Measurements from ENCODE around the gene FBXW11.

Gene FBXW11

GRCh38 chr5:171840066-171840465 is 166.4 kb downstream of the FBXW11 start:
- no peaks in the 10 kb centered on the region for H3K27me3 ChIP-seq (ENCODE audit: control insufficient read depth, insufficient read depth, low read length)
- H3K9me3 ChIP-seq (ENCODE audit: control insufficient read depth, low read length): no peaks in the 10 kb centered on the region
- no peaks in the 10 kb centered on the region for H3K4me1 ChIP-seq (ENCODE audit: control insufficient read depth, insufficient read depth, low read length)
- no peak overlapping the region for H3K9ac ChIP-seq (ENCODE audit: low read length)
- H3K4me3 ChIP-seq (ENCODE audit: low read length): no peak overlapping the region
- no peaks in the 10 kb centered on the region for H3K36me3 ChIP-seq (ENCODE audit: control insufficient read depth, insufficient read depth, low read length)

DNA sequence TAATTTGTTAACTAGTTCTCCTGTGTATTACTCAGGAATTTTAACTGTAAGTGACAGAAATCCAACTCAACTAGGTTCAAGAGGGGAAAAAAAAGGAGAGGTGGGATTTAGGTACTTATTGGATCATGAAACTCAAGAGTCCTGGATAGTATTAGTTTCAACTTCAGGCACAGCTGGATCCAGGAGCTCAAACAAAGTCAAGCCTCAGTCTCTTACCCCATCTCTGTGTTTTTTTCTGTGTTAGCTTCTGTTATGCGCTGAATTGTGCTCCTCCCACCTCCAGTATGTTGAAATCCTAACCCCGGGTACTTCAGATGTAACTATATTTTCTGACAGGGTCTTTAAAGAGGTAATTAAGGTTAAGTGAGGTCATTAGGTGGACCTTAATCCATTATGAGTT is 167.3 kb downstream of the FBXW11 start:
- no peak overlapping the region for H3K9ac ChIP-seq (ENCODE audit: low read length)
- no peaks in the 10 kb centered on the region for H3K9me3 ChIP-seq (ENCODE audit: control insufficient read depth, low read length)
- no peaks in the 10 kb centered on the region for H3K36me3 ChIP-seq (ENCODE audit: control insufficient read depth, insufficient read depth, low read length)
- no peaks in the 10 kb centered on the region for H3K4me1 ChIP-seq (ENCODE audit: control insufficient read depth, insufficient read depth, low read length)
- no peak overlapping the region for H3K4me3 ChIP-seq (ENCODE audit: low read length)
- H3K27me3 ChIP-seq (ENCODE audit: control insufficient read depth, insufficient read depth, low read length): no peaks in the 10 kb centered on the region

DNA sequence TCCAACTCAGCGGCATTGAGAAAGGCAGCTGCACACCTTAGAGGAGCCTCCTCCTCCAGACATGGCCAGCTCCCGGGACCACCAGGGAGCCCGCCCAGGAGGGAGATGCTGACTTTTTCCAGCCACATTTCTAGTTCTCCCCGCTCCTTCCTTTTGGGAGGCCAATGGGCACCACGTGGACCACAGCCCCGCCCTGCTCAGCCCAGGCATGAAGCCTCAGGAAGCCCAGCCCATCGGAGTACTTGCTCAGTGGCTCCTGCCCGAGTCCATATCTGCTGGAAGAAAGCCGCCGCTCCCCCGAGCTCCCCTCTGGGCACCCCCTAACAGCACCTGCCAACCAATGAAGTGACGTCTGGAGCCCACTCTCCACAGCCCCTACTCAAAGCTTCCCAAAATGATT is 168.4 kb downstream of the FBXW11 start:
- H3K36me3 ChIP-seq (ENCODE audit: control insufficient read depth, insufficient read depth, low read length): no peaks in the 10 kb centered on the region
- no peaks in the 10 kb centered on the region for H3K9me3 ChIP-seq (ENCODE audit: control insufficient read depth, low read length)
- H3K4me1 ChIP-seq (ENCODE audit: control insufficient read depth, insufficient read depth, low read length): no peaks in the 10 kb centered on the region
- no peak overlapping the region for H3K4me3 ChIP-seq (ENCODE audit: low read length)
- no peak overlapping the region for H3K9ac ChIP-seq (ENCODE audit: low read length)
- no peaks in the 10 kb centered on the region for H3K27me3 ChIP-seq (ENCODE audit: control insufficient read depth, insufficient read depth, low read length)

- Histone ChIP-seq H3K27me3 (ENCODE audit: control insufficient read depth, insufficient read depth, low read length) (no peaks in the 10 kb centered on the region), H3K9ac (ENCODE audit: low read length) (no peak overlapping the region), H3K4me3 (ENCODE audit: low read length) (no peak overlapping the region), H3K4me1 (ENCODE audit: control insufficient read depth, insufficient read depth, low read length) (no peaks in the 10 kb centered on the region), H3K9me3 (ENCODE audit: control insufficient read depth, low read length) (no peaks in the 10 kb centered on the region), H3K36me3 (ENCODE audit: control insufficient read depth, insufficient read depth, low read length) (no peaks in the 10 kb centered on the region)
These were observed 168.9 kb downstream of the FBXW11 start for GRCh38 chr5:171837522-171837921.

GRCh38 chr5:171835066-171835465 is 171.4 kb downstream of the FBXW11 start:
- H3K36me3 ChIP-seq (ENCODE audit: control insufficient read depth, insufficient read depth, low read length): no peaks in the 10 kb centered on the region

DNA sequence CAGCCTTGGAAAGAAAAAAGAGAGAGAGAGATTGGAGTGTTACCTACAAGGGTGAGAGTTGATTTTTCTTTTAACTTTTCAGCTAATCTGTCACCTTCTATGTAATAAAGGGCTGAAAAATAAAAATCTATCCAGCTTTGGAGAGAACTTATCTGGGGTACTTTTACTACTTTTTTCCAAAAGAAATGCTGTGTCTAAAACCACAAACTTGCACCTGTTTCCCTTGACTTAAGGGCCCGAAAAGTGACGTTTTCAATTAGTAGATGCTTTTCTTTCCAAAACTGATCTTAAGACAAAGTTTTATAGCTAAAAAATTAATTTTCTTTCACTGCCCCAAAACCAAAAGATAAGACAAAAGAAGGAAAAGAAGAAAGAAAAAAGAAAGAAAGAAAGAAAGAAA is 172.0 kb downstream of the FBXW11 start:
- Histone ChIP-seq H3K9me3 (ENCODE audit: control insufficient read depth, low read length) (no peaks in the 10 kb centered on the region), H3K27me3 (ENCODE audit: control insufficient read depth, insufficient read depth, low read length) (no peaks in the 10 kb centered on the region), H3K36me3 (ENCODE audit: control insufficient read depth, insufficient read depth, low read length) (no peaks in the 10 kb centered on the region), H3K9ac (ENCODE audit: low read length) (no peak overlapping the region), H3K4me1 (ENCODE audit: control insufficient read depth, insufficient read depth, low read length) (no peaks in the 10 kb centered on the region), H3K4me3 (ENCODE audit: low read length) (no peak overlapping the region)

More at GRCh38 chr5:171835066-171835465, 171.4 kb downstream of the FBXW11 start:
- no peaks in the 10 kb centered on the region for H3K4me1 ChIP-seq (ENCODE audit: control insufficient read depth, insufficient read depth, low read length)
- H3K9ac ChIP-seq (ENCODE audit: low read length): no peak overlapping the region
- no peaks in the 10 kb centered on the region for H3K9me3 ChIP-seq (ENCODE audit: control insufficient read depth, low read length)
- no peaks in the 10 kb centered on the region for H3K27me3 ChIP-seq (ENCODE audit: control insufficient read depth, insufficient read depth, low read length)
- H3K4me3 ChIP-seq (ENCODE audit: low read length): no peak overlapping the region

GRCh38 chr5:171832775-171833174 is 173.7 kb downstream of the FBXW11 start:
- Histone ChIP-seq H3K4me3 (ENCODE audit: low read length) (no peak overlapping the region), H3K4me1 (ENCODE audit: control insufficient read depth, insufficient read depth, low read length) (no peaks in the 10 kb centered on the region), H3K9ac (ENCODE audit: low read length) (no peak overlapping the region), H3K27me3 (ENCODE audit: control insufficient read depth, insufficient read depth, low read length) (no peaks in the 10 kb centered on the region), H3K36me3 (ENCODE audit: control insufficient read depth, insufficient read depth, low read length) (no peaks in the 10 kb centered on the region), H3K9me3 (ENCODE audit: control insufficient read depth, low read length) (no peaks in the 10 kb centered on the region)

- no peak overlapping the region for H3K4me3 ChIP-seq (ENCODE audit: low read length)
- H3K27me3 ChIP-seq (ENCODE audit: control insufficient read depth, insufficient read depth, low read length): no peaks in the 10 kb centered on the region
- no peaks in the 10 kb centered on the region for H3K9me3 ChIP-seq (ENCODE audit: control insufficient read depth, low read length)
- no peak overlapping the region for H3K9ac ChIP-seq (ENCODE audit: low read length)
- no peaks in the 10 kb centered on the region for H3K4me1 ChIP-seq (ENCODE audit: control insufficient read depth, insufficient read depth, low read length)
- no peaks in the 10 kb centered on the region for H3K36me3 ChIP-seq (ENCODE audit: control insufficient read depth, insufficient read depth, low read length)
These were observed 175.8 kb downstream of the FBXW11 start for GRCh38 chr5:171830686-171831085.

DNA sequence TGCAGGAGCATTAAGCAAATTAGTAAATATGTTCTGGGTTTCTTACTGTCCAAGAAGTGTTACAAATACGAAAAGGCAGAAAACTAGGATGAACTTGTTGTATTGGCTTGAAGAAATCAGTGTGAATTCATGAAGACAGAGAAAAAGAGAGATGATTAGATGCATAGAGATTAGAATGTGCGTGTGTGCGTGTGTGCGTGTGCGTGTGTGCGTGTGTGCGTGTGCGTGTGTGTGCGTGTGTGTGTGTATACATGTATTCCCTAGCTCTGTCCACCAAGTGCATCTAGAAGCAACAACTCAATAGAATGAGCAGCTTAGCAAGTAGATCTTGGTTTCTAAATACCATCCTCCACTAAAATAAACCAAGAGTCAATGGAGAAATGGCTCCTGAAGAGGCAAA is 179.3 kb downstream of the FBXW11 start:
- Histone ChIP-seq H3K9ac (ENCODE audit: low read length) (no peak overlapping the region), H3K27me3 (ENCODE audit: control insufficient read depth, insufficient read depth, low read length) (no peaks in the 10 kb centered on the region), H3K4me1 (ENCODE audit: control insufficient read depth, insufficient read depth, low read length) (peaks cover 14% of the 10 kb centered on the region), H3K4me3 (ENCODE audit: low read length) (no peak overlapping the region), H3K9me3 (ENCODE audit: control insufficient read depth, low read length) (no peaks in the 10 kb centered on the region), H3K36me3 (ENCODE audit: control insufficient read depth, insufficient read depth, low read length) (no peaks in the 10 kb centered on the region)

DNA sequence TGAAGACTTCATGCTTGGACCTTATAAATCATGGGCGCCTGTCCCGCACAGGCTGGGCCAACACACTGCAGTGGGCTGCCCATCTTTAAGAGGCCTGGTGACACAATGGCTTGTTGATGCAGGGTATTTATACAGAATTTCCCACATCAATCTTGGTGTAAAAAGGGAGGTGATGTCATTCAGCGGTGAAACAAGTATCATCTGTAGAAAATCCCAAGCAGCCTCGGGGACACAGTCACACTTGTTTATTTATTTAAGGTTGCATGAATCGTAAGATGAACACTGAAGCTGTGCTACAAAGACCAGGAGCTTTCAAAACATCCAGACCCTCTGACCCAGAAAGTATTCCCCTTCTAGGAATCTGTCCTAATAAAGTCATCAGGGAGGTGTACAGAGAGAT is 180.3 kb downstream of the FBXW11 start:
- H3K9me3 ChIP-seq (ENCODE audit: control insufficient read depth, low read length): no peaks in the 10 kb centered on the region
- H3K4me3 ChIP-seq (ENCODE audit: low read length): no peak overlapping the region
- H3K36me3 ChIP-seq (ENCODE audit: control insufficient read depth, insufficient read depth, low read length): no peaks in the 10 kb centered on the region
- peaks cover 14% of the 10 kb centered on the region for H3K4me1 ChIP-seq (ENCODE audit: control insufficient read depth, insufficient read depth, low read length)
- no peaks in the 10 kb centered on the region for H3K27me3 ChIP-seq (ENCODE audit: control insufficient read depth, insufficient read depth, low read length)
- H3K9ac ChIP-seq (ENCODE audit: low read length): no peak overlapping the region

DNA sequence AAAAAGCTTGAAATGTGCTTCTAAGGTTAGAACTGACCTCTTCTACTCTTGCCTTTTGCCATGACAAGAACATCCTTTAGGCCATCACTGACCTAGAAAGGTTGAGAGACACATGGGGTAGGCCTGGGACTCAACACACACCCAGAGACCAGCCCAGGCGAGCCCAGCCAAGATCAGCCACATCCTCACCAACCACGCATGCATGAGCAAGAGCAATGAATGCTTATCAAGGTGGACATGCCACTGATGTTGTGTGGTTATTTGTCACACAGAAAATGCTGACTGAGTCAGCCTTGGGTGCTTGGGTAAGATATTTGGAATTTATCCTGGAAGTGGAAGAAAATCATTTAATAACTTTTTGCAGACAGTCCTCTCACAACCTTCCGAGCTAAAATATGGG is 181.4 kb downstream of the FBXW11 start:
- Histone ChIP-seq H3K4me3 (ENCODE audit: low read length) (no peak overlapping the region), H3K4me1 (ENCODE audit: control insufficient read depth, insufficient read depth, low read length) (peaks cover 14% of the 10 kb centered on the region), H3K9ac (ENCODE audit: low read length) (no peak overlapping the region), H3K36me3 (ENCODE audit: control insufficient read depth, insufficient read depth, low read length) (no peaks in the 10 kb centered on the region), H3K9me3 (ENCODE audit: control insufficient read depth, low read length) (no peaks in the 10 kb centered on the region), H3K27me3 (ENCODE audit: control insufficient read depth, insufficient read depth, low read length) (no peaks in the 10 kb centered on the region)

- Histone ChIP-seq H3K4me1 (ENCODE audit: control insufficient read depth, insufficient read depth, low read length) (peaks cover 14% of the 10 kb centered on the region), H3K9ac (ENCODE audit: low read length) (no peak overlapping the region), H3K27me3 (ENCODE audit: control insufficient read depth, insufficient read depth, low read length) (no peaks in the 10 kb centered on the region), H3K4me3 (ENCODE audit: low read length) (no peak overlapping the region), H3K9me3 (ENCODE audit: control insufficient read depth, low read length) (no peaks in the 10 kb centered on the region), H3K36me3 (ENCODE audit: control insufficient read depth, insufficient read depth, low read length) (no peaks in the 10 kb centered on the region)
These were observed 183.2 kb downstream of the FBXW11 start for GRCh38 chr5:171823269-171823668.

DNA sequence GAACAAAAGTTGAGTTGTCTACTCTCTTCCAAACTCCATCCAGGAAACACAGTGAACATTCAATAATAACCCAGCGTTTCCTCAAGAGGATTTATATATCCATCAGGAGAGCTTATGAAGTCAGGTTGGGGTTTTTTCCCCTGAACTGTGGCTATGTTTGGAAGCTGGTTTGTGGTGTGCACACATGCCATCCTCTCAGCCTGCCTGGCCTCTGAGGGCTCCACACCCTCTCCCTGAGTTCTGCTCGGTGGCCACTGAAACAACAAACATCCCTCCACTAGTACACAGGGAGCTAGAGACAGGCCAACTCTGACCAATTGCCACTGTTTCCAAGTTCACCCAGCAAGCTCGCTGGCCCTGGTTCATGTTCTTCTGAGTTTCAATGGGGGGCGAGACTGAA is 185.2 kb downstream of the FBXW11 start:
- no peaks in the 10 kb centered on the region for H3K27me3 ChIP-seq (ENCODE audit: control insufficient read depth, insufficient read depth, low read length)
- H3K4me1 ChIP-seq (ENCODE audit: control insufficient read depth, insufficient read depth, low read length): peaks cover 14% of the 10 kb centered on the region
- H3K36me3 ChIP-seq (ENCODE audit: control insufficient read depth, insufficient read depth, low read length): no peaks in the 10 kb centered on the region
- H3K9me3 ChIP-seq (ENCODE audit: control insufficient read depth, low read length): no peaks in the 10 kb centered on the region
- no peak overlapping the region for H3K4me3 ChIP-seq (ENCODE audit: low read length)
- H3K9ac ChIP-seq (ENCODE audit: low read length): no peak overlapping the region

Measured in mucosa of stomach (tissue), 1 donor.